Erythroblast (primary cell): Measurements from ENCODE around the gene ADAMTSL1.

Source experiments
- DNase-seq, 2 experiments: peaks; one replicate each; lab custom pipeline; 2025; lab: John Stamatoyannopoulos, UW
- GATA1 ChIP-seq: IDR thresholded peaks from 2 replicates; pipeline ENCODE4 v1.6.1; 2011; ENCODE audit warnings: low read depth, mild to moderate bottlenecking, control low read depth, low read length, moderate library complexity
- POLR2A ChIP-seq: IDR thresholded peaks from 2 replicates; pipeline ENCODE4 v1.6.1; 2011; ENCODE audit warnings: mild to moderate bottlenecking, low read length

The ADAMTSL1 gene

GRCh38 chr9:18906656-18907395, 432.9 kb downstream of the ADAMTSL1 start:
- TF ChIP-seq POLR2A (no peak), GATA1 (no peak)
- no peak for DNase-seq

DNA sequence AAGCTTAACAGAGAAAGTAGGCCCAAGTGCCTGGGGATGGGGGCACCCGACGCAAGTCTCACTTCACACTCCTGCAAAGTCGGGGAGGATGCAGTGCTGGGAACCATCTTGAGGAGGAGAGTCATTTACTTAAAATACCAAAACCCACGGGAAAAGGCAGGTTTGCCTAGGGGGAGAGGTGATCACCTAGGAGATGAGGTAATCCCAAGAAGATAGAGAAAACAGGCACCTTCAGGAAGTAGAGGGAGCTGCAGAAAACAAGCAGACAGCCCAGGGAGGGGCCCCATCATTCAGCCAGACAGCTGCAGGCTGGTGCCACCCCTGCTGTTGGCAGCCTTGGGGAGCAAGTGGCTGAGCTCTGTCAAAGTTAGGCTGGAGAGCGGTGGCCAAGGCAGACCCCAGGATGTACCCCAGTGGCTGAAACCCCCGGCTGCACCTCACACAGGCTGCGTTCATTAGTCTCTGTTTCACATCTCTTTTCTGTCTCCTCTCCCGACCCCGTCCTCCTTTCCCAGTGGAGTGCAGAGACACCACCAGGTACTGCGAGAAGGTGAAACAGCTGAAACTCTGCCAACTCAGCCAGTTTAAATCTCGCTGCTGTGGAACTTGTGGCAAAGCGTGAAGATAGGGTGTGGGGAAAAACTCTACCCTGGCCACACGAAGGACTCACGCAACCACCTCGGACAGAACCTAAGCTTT, 434.1 kb downstream of the ADAMTSL1 start:
- TF ChIP-seq POLR2A: no peak
- no peak for TF ChIP-seq GATA1

GRCh38 chr9:18909140-18910018, 435.4 kb downstream of the ADAMTSL1 start:
- TF ChIP-seq POLR2A (no peak), GATA1 (no peak)
- DNase-seq: no peak

More for the DNA sequence above, 434.1 kb downstream of the ADAMTSL1 start:
- no peak for DNase-seq

- no peak for DNase-seq
- no peak for TF ChIP-seq GATA1
- no peak for TF ChIP-seq POLR2A
Observed at GRCh38 chr9:18910435-18910834, 436.5 kb downstream of the ADAMTSL1 start.

- no peak for DNase-seq
- TF ChIP-seq POLR2A (no peak), GATA1 (no peak)
Observed at GRCh38 chr9:18910916-18911315, 437.0 kb downstream of the ADAMTSL1 start.

DNA sequence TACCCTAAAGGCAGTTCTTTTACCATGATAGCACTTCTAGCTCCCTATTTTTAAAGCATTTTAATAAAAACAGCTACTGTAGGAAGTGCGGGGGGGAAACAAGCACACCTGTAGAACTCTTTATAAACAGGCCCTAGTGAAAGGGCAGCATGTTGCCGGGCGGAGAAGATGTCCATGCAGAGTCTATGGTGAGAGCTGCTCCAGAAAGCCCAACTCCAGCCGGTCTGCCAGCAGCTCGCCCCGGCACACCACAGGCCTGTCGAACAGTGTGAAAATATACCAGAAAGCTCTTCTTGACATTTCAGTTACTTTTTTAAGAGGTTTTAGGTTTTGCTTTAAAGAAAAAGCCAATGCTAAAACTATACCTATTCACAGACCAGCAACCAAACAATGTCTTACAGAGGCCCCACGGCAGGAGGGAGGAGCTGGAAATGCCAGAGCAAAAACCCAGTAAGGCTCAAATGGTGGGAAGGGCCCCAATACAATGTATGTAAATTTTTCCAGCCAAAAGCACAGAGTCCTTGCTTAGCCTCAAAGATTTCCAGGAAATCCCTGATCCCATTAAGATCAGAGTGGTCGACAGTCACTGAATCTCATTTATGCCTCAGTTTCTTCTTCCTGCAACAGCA, 437.9 kb downstream of the ADAMTSL1 start:
- no peak for DNase-seq
- no peak for TF ChIP-seq GATA1
- no peak for TF ChIP-seq POLR2A

DNA sequence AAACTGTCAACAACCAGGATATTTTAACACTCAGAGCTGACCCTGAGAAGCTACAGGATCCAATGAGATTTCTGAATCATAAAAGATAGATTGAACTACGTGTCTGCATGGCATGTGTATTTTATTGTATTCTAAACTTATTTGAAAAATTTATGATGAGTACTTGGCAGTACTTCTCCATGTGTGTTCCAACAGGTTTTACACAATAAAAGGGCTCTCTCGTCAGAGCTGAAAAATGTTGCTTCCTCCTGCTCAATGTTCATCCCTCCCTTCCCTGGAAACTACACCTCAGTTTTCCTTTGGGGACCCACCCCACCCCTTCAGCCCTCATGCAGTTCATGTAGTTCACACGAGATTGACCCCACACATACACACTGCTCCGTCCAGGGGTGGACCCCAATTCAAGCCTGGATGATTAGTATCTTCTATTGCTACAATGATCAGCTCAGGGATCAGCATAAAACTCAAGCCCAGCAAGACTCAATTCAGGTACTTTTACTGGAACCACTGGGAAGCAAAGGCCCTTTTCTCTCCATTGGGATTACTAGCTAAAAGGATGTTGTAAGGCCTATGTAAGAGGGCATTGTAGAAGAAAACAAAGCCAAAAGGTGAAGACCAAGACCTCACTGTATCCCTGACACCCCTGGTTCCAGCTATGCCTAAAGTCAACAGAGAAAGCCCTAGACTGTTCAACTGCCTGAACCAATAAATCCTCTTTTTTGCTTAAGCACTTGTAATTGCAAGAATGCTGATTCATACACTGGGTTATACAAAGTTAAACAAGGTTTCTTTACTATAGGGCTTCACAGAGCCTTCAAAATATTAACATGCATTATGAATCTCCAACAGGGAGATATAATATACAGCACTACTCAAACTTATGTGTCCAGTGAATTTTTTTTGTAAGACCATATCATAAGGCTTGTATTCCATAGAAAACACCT, 446.5 kb downstream of the ADAMTSL1 start:
- TF ChIP-seq GATA1 (no peak), POLR2A (no peak)
- no peak for DNase-seq

GRCh38 chr9:18921366-18922075, 447.6 kb downstream of the ADAMTSL1 start:
- TF ChIP-seq GATA1 (no peak), POLR2A (no peak)
- no peak for DNase-seq

DNA sequence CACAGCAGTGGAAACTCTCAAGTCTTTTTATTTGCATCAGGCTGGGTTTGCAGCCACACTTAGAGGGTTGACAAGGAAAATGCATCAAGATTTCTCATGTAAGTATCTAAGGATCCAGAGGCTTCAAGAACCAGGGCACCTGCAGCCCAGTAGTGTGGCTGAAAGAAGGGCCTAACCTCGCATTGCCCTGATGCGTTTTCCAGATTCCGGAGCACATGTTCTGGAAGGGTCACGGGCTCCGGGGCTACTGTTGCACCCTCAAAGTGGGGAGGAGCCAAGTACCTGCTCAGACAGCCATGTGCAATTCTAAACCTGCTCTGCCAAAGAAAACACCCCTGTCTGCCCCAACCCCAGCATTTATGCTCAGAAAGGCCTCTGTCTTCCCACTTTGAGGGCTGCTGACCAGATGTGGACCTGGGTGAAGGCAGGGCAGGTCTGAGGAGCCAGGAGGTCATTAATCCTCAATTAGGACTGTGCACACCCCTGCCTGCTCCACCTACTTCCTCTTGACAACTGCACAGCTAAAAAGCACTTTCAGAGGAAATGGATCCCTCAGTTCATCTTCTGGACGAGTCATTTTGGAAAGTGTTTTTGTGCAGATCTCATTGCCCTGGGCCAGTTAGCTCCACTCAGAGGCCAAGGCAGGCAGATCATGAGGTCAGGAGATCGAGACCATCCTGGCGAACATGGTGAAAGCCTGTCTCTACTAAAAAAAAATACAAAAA, 448.4 kb downstream of the ADAMTSL1 start:
- TF ChIP-seq POLR2A: no peak
- no peak for TF ChIP-seq GATA1
- no peak for DNase-seq

DNA sequence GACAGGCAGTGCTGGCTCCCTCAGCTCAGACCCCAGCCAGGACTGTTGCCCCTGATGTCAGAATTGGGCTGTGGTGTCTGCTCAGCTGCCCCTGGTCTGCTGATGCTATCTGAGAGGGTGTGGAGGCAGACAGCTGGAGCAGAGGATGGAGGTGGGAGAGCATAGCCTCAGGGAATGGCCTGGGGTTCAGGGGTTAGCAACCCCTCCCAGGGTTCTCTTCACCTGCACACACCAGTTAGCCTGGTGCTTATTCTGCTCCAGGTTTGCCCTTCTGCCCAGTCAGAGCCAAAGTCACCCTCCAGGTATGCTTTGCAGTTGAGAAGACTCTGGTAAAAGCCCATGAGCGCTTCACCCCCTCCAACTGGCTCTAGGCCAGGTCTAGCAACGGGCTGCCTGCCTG, 449.2 kb downstream of the ADAMTSL1 start:
- no peak for TF ChIP-seq GATA1
- no peak for TF ChIP-seq POLR2A
- no peak for DNase-seq
